Muscle layer of colon (tissue), 2 donors: ENCODE results near the gene CEP135.
"Not testable (repeated sequence)": the region's sequence is repeated elsewhere in the genome, so short reads cannot be mapped to it uniquely, and the experiment has no call there.

Experiments
- H3K27ac ChIP-seq: one replicate; pipeline ENCODE4 v1.7.0; 2013; ENCODE audit warnings: low read depth, mild to moderate bottlenecking, low read length, moderate library complexity
- H3K27me3 ChIP-seq, 2 donors: one replicate each; pipeline ENCODE4 v1.7.0; 2013; ENCODE audit warnings: low read length in 2 of 2, mild to moderate bottlenecking in 2 of 2; ENCODE audit not compliant: insufficient read depth in 2 of 2, control insufficient read depth in 1 of 2
- H3K36me3 ChIP-seq: one replicate; pipeline ENCODE4 v1.7.0; 2013; ENCODE audit warnings: mild to moderate bottlenecking, low read length; ENCODE audit not compliant: insufficient read depth
- H3K4me1 ChIP-seq: one replicate; pipeline ENCODE4 v1.7.0; 2013; ENCODE audit warnings: mild to moderate bottlenecking, low read length; ENCODE audit not compliant: insufficient read depth
- H3K4me3 ChIP-seq, 2 donors: one replicate each; pipeline ENCODE4 v1.7.0; 2013; ENCODE audit warnings: low read length in 2 of 2, low read depth in 1 of 2, mild to moderate bottlenecking in 1 of 2, moderate library complexity in 1 of 2
- H3K9ac ChIP-seq: one replicate; pipeline ENCODE4 v1.7.0; 2013; ENCODE audit warnings: low read length
- H3K9me3 ChIP-seq: one replicate; pipeline ENCODE4 v1.7.0; 2013; ENCODE audit warnings: mild to moderate bottlenecking, low read length
- donor health status: abdominal sarcoma.
- donor health status: Adenocarcinoma of cecum.

The CEP135 gene

DNA sequence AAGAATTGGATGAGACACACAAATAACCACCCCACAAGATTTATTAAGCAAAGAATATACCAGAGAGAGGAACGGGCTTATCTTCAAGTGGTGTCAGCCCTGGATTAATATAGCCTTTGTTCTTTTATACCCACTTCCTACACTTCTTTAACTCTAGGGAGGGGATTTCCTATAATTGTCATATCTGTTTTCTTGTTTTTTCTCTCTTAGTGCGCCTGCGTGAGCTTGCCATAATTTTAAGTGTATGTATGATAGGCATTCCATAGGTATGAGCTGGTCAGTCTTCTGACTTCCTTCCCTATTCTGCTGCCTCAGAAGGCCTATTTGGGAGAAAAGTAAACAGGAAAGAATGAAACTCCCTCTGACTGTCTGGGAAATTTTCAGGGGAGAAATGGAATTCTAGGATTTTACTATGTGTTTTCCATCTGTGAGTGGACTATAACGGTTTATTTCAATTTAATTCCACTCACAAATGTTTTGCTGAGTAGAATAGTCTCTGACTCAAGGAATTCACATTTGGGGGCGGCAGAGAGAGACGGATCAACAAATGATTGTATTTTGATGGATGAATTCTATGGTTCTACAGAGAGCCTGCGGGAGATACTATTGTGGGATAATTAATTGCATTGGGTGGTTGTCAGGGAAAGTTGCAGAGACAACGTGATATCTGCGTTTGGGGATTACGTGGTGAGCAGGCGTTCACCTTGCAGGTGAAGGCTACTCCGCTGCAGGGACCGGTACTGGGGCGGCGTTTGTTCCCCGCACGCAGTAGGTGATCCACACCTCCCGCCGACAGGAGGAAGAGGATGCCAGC is 626 bp upstream of the CEP135 start:
- peaks cover 18% of the 10 kb centered on the region for H3K4me1 ChIP-seq
- peak overlapping the region; percentile 66 for H3K27ac ChIP-seq
- H3K9ac ChIP-seq = no peak overlapping the region

DNA sequence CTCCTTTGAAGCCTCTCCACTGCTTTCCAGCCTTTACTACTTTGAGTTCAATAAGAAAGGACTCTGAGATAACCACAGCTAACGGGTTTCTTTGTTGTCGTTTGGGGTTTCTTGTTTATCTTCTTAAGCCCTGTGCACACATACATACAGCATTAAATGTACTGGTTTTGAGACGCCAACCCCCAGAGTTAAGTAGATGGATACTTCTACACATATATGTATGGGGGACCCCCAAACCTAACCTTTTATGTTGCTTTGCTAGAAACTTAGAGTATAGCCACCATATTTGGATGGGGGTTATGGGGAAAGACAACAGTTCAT is 697 bp downstream of the CEP135 start:
- no peaks in the 10 kb centered on the region for H3K27me3 ChIP-seq
- H3K36me3 ChIP-seq = no peaks in the 10 kb centered on the region
- H3K27ac ChIP-seq = peak overlapping the region; percentile 66
- no peaks in the 10 kb centered on the region for H3K9me3 ChIP-seq
- peak overlapping the region; percentile 35 for H3K9ac ChIP-seq
- peak overlapping the region; percentile 75 to 85 for H3K4me3 ChIP-seq
- peaks cover 18% of the 10 kb centered on the region for H3K4me1 ChIP-seq

More for the DNA sequence above, 626 bp upstream of the CEP135 start:
- no peaks in the 10 kb centered on the region for H3K9me3 ChIP-seq
- H3K4me3 ChIP-seq = peak overlapping the region; percentile 75 to 85
- no peaks in the 10 kb centered on the region for H3K36me3 ChIP-seq
- no peaks in the 10 kb centered on the region for H3K27me3 ChIP-seq

DNA sequence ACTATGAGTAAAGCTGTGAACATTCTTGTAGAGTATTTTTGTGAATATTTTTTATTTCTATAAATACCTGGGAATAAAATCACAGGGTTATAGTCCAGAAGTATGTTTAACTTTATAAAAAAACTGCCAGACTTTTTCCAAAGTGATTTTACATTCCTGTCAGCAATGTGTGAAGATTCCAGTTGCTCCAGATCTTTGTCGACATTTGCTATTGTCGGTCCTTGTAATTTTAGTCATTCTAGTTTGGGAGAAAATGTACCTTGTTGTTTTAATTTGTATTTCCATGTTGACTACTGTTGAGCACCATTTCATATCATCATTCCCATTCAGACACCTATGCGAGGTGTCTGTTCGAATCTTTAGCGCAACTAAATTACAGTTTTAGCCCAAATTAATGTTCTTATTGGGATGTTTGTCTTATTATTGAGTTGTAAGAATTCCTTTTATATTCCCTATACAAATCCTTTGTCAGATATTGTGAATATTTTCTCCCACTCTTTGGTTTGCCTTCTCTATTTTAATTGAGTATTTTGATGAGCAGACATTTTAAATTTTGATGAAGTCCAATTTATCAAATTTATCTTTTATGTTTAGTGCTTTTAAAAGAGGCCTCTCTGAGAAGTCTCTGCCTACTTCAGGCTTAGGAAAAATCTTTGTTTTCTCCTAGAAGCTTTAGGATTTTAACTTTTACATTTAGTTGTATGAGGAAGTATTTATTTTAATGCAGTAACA is 2.6 kb downstream of the CEP135 start:
- H3K4me1 ChIP-seq = peaks cover 18% of the 10 kb centered on the region

DNA sequence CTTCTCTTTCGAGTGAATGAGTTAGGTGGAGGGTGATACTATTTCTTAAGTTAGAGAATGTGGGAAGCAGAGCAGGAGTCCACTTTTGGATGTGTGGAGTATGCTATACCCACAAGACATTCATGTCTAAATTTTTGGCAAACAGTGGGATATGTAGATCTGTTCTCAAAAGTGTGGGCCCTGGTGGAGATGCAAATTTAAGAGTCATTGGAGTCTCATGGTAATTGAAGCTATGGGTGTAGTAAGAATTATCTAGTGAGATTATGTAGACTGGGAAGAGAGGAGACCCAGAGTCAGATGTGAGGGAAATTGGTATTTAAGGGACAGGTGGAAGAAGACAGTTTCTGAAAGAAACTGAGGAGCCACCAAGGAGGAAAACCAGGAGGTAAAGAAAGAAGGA is 7.0 kb downstream of the CEP135 start:
- peaks cover 24% of the 10 kb centered on the region for H3K36me3 ChIP-seq
- H3K4me3 ChIP-seq = no peak overlapping the region
- no peak overlapping the region for H3K27ac ChIP-seq
- no peaks in the 10 kb centered on the region for H3K4me1 ChIP-seq
- H3K27me3 ChIP-seq = no peaks in the 10 kb centered on the region
- H3K9me3 ChIP-seq = no peaks in the 10 kb centered on the region
- H3K9ac ChIP-seq = no peak overlapping the region

More for the DNA sequence above, 2.6 kb downstream of the CEP135 start:
- H3K27me3 ChIP-seq = no peaks in the 10 kb centered on the region
- H3K27ac ChIP-seq = no peak overlapping the region
- no peak overlapping the region for H3K4me3 ChIP-seq
- H3K9me3 ChIP-seq = no peaks in the 10 kb centered on the region
- no peaks in the 10 kb centered on the region for H3K36me3 ChIP-seq
- H3K9ac ChIP-seq = no peak overlapping the region

DNA sequence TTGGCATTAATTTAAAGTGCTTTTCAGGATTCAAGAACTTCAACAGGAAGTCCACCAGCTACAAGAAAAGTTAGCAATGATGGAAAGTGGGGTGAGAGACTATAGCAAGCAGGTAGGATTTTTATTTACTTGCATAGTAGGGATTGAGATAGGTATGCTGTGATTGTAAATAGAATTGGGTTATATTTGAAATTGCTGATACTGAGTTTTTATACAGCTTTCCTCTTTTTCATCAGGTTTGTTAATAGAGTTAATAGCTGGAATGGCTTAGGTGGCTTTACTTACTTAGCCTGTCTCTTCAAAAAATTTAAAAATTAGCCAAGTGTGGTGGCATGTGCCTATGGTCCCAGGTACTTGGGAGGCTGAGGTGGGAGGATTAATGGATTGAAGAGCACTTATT is 10.9 kb downstream of the CEP135 start:
- H3K9me3 ChIP-seq = no peaks in the 10 kb centered on the region
- no peaks in the 10 kb centered on the region for H3K4me1 ChIP-seq
- peaks cover 24% of the 10 kb centered on the region for H3K36me3 ChIP-seq
- H3K27ac ChIP-seq = no peak overlapping the region
- no peaks in the 10 kb centered on the region for H3K27me3 ChIP-seq
- no peak overlapping the region for H3K4me3 ChIP-seq
- H3K9ac ChIP-seq = no peak overlapping the region

DNA sequence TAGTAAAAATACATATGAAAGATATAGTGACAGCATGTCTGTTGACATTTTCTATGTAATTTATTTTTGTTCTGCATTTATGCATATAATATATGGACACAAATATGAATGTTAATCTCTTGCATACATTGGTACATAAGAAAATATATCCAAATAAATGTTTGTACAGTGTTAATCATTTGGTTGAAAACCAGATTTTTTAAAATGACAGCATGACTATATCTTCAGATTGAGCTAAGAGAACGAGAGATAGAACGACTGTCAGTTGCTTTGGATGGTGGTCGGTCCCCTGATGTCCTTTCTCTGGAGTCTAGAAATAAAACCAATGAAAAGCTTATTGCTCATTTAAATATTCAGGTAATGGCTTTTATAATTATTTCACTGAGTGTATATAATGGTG is 15.3 kb downstream of the CEP135 start:
- no peak overlapping the region for H3K27ac ChIP-seq

GRCh38 chr4:55965585-55965984 is 16.8 kb downstream of the CEP135 start:
- Histone ChIP-seq H3K36me3 (no peaks in the 10 kb centered on the region), H3K27ac (no peak overlapping the region), H3K27me3 (no peaks in the 10 kb centered on the region), H3K4me1 (no peaks in the 10 kb centered on the region), H3K4me3 (no peak overlapping the region), H3K9me3 (no peaks in the 10 kb centered on the region), H3K9ac (no peak overlapping the region)

More for the DNA sequence above, 15.3 kb downstream of the CEP135 start:
- no peaks in the 10 kb centered on the region for H3K9me3 ChIP-seq
- no peak overlapping the region for H3K4me3 ChIP-seq
- no peaks in the 10 kb centered on the region for H3K27me3 ChIP-seq
- H3K36me3 ChIP-seq = peaks cover 9% of the 10 kb centered on the region
- H3K4me1 ChIP-seq = no peaks in the 10 kb centered on the region
- H3K9ac ChIP-seq = no peak overlapping the region

GRCh38 chr4:55966324-55966723 is 17.6 kb downstream of the CEP135 start:
- H3K9me3 ChIP-seq, H3K36me3 ChIP-seq, H3K4me3 ChIP-seq, H3K27ac ChIP-seq, H3K9ac ChIP-seq, H3K27me3 ChIP-seq, H3K4me1 ChIP-seq: not testable (repeated sequence)

- no peak overlapping the region for H3K4me3 ChIP-seq
- peaks cover 6% of the 10 kb centered on the region for H3K36me3 ChIP-seq
- H3K9me3 ChIP-seq = no peaks in the 10 kb centered on the region
- H3K27me3 ChIP-seq = no peaks in the 10 kb centered on the region
- no peak overlapping the region for H3K27ac ChIP-seq
- no peak overlapping the region for H3K9ac ChIP-seq
- no peaks in the 10 kb centered on the region for H3K4me1 ChIP-seq
Measured at GRCh38 chr4:55967376-55967775, 18.6 kb downstream of the CEP135 start.

DNA sequence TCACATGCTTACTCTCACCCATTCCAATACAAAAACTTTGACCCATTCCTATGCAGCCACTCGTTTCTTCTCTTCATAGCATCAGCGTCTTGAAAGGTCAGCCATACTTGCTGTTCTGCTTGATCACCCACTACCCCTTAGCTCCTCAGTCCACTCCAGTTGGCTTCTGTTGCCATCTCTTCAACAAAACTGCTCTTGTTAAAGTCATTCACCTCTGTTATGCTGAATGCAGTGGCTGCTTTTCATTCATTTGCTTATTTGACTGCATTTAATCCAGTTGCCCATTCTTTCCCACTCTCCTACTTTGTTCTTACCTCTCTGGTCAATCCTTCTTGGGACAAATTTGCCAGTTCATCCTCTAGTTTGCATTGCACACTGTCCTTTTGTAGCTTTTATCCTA is 24.9 kb downstream of the CEP135 start:
- no peaks in the 10 kb centered on the region for H3K9me3 ChIP-seq
- no peaks in the 10 kb centered on the region for H3K27me3 ChIP-seq
- H3K9ac ChIP-seq = no peak overlapping the region
- H3K27ac ChIP-seq = no peak overlapping the region
- peaks cover 6% of the 10 kb centered on the region for H3K36me3 ChIP-seq
- H3K4me1 ChIP-seq = no peaks in the 10 kb centered on the region
- H3K4me3 ChIP-seq = no peak overlapping the region

DNA sequence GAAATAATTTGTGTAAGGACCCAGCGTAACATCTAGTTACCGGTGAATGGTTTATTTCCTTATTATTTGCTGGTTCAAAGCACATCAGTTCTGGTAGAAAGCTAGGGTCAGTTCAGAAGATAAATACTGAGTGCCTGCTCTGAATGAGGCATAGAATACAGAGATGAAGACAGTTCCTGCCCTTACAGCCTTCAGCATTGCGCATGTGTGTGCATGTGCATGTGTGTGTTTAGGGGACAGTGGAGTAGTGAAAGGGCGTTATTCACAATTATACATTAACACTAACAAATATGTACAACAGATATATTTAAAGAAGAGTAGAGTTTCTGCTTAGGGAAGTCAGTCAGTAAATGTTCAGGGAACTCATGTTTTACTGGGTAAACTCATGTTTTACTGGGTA is 29.1 kb downstream of the CEP135 start:
- no peak overlapping the region for H3K4me3 ChIP-seq
- H3K36me3 ChIP-seq = peaks cover 4% of the 10 kb centered on the region
- no peaks in the 10 kb centered on the region for H3K9me3 ChIP-seq
- no peak overlapping the region for H3K27ac ChIP-seq
- H3K4me1 ChIP-seq = no peaks in the 10 kb centered on the region
- H3K9ac ChIP-seq = no peak overlapping the region
- no peaks in the 10 kb centered on the region for H3K27me3 ChIP-seq

DNA sequence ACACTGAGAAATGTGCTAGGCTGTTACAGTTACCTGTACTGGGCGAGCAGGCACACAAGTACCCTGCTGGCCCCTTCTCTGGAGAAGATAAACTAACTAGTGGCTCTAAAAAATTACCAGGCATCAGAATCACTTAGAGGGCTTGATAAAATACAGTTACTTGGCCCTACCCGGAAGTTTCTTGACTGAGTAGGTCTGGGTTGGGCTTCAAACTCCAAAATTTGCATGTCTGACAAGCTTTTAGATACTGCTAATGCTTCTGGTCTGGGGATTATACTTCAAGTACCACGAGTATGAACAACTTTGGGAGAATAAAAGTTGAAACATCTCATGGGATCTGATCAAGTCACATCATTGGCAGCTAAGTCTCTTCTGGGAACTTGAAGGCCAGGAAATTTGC is 30.8 kb downstream of the CEP135 start:
- no peaks in the 10 kb centered on the region for H3K27me3 ChIP-seq
- no peak overlapping the region for H3K27ac ChIP-seq
- H3K4me3 ChIP-seq = no peak overlapping the region
- peaks cover 4% of the 10 kb centered on the region for H3K36me3 ChIP-seq
- H3K4me1 ChIP-seq = no peaks in the 10 kb centered on the region
- H3K9ac ChIP-seq = no peak overlapping the region
- H3K9me3 ChIP-seq = no peaks in the 10 kb centered on the region
